Sigmoid colon (tissue), 4 donors: ENCODE results near the gene RANBP17.

ENCODE experiments used
- CTCF ChIP-seq, 4 experiments: fragments of 450-650 bp in 3 of 4; fragments of 200-600 bp in 1 of 4; IDR thresholded peaks; one replicate each; pipeline ENCODE4 v1.5.1; 2016 to 2019; ENCODE audit warnings: antibody characterized with exemption in 4 of 4, mild to moderate bottlenecking in 3 of 4, moderate library complexity in 2 of 4
- EP300 ChIP-seq, 4 donors: sonication (generic); formaldehyde crosslinking; IDR thresholded peaks; one replicate each; pipeline ENCODE4 v1.6.1; 2017; ENCODE audit warnings: antibody characterized with exemption in 4 of 4
- POLR2AphosphoS5 ChIP-seq, 4 donors: sonication (generic); formaldehyde crosslinking; IDR thresholded peaks; one replicate each; pipeline ENCODE4 v1.6.1; 2017; ENCODE audit warnings: antibody characterized with exemption in 4 of 4

GRCh38 chr5:171242521-171242920 is 380.7 kb downstream of the RANBP17 start:
- TF ChIP-seq EP300 (IDR thresholded peaks at IDR 0.05) (no peak), POLR2AphosphoS5 (IDR thresholded peaks at IDR 0.05) (no peak), CTCF (IDR thresholded peaks at IDR 0.05) (no peak)
